ENCODE data around the gene PHOSPHO1.

DNA sequence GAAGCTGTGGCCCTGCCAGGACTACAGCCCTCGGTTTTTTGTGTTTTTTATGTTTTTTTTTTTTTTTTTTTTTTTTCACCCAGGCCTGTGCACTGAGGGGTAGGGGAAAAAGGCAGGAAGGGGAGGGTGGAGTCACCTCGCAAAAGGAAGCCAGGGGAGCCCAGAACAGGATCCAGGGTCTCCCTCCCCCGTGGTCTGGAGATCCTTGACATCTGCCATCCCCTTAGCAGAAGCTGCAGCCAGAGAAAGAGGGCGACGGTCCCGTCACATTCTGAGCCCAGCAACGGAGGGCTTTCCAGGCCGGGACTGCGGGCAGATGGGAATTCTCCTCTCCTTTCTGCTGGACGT, 29.1 kb upstream of the PHOSPHO1 start:
- TF ChIP-seq, protein P1, sequence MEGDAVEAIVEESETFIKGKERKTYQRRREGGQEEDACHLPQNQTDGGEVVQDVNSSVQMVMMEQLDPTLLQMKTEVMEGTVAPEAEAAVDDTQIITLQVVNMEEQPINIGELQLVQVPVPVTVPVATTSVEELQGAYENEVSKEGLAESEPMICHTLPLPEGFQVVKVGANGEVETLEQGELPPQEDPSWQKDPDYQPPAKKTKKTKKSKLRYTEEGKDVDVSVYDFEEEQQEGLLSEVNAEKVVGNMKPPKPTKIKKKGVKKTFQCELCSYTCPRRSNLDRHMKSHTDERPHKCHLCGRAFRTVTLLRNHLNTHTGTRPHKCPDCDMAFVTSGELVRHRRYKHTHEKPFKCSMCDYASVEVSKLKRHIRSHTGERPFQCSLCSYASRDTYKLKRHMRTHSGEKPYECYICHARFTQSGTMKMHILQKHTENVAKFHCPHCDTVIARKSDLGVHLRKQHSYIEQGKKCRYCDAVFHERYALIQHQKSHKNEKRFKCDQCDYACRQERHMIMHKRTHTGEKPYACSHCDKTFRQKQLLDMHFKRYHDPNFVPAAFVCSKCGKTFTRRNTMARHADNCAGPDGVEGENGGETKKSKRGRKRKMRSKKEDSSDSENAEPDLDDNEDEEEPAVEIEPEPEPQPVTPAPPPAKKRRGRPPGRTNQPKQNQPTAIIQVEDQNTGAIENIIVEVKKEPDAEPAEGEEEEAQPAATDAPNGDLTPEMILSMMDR (IDR thresholded peaks at IDR 0.05) = no peak
- TF ChIP-seq POLR2AphosphoS5 (IDR thresholded peaks at IDR 0.05) (no peak), POLR2A (IDR thresholded peaks at IDR 0.05) (no peak)

Measured in prostate gland (tissue), 2 donors.